ENCODE measurements around the gene MYLK4.

The MYLK4 gene

GRCh38 chr6:2716936-2717700 lies 33.6 kb downstream of the MYLK4 start:
- Histone ChIP-seq H3K36me3 (ENCODE audit: insufficient read depth, low read length) (no peaks in the 10 kb centered on the region), H3K9ac (ENCODE audit: insufficient read length) (no peak overlapping the region), H3K4me3 (no peak overlapping the region), H3K9me3 (ENCODE audit: low read depth, low read length) (no peaks in the 10 kb centered on the region), H3K27ac (no peak overlapping the region)
- TF ChIP-seq POLR2AphosphoS5 (IDR thresholded peaks at IDR 0.05; ENCODE audit: borderline replicate concordance, low read depth, low read length) (no peak), FOXP2 (optimal IDR thresholded peaks at IDR 0.05; ENCODE audit: control extremely low read depth, extremely low read length, insufficient read depth) (no peak), EZH2 (IDR thresholded peaks at IDR 0.05) (no peak)
- no peak for DNase-seq (ENCODE audit: low read depth, low spot score)

- DNase-seq (ENCODE audit: low read depth, low spot score), result no peak
- TF ChIP-seq EZH2 (IDR thresholded peaks at IDR 0.05) (no peak), POLR2AphosphoS5 (IDR thresholded peaks at IDR 0.05; ENCODE audit: borderline replicate concordance, low read depth, low read length) (no peak), FOXP2 (optimal IDR thresholded peaks at IDR 0.05; ENCODE audit: control extremely low read depth, extremely low read length, insufficient read depth) (no peak)
- no peak overlapping the region for H3K4me3 ChIP-seq
- H3K9ac ChIP-seq (ENCODE audit: insufficient read length), result no peak overlapping the region
- H3K36me3 ChIP-seq (ENCODE audit: insufficient read depth, low read length), result no peaks in the 10 kb centered on the region
- no peaks in the 10 kb centered on the region for H3K9me3 ChIP-seq (ENCODE audit: low read depth, low read length)
- H3K27ac ChIP-seq, result no peak overlapping the region
Observed at GRCh38 chr6:2715737-2716136, 35.0 kb downstream of the MYLK4 start.

GRCh38 chr6:2714111-2714895 lies 36.4 kb downstream of the MYLK4 start:
- H3K9me3 ChIP-seq (ENCODE audit: low read depth, low read length), result no peaks in the 10 kb centered on the region
- no peaks in the 10 kb centered on the region for H3K36me3 ChIP-seq (ENCODE audit: insufficient read depth, low read length)
- no peak for DNase-seq (ENCODE audit: low read depth, low spot score)
- TF ChIP-seq EZH2 (IDR thresholded peaks at IDR 0.05) (no peak), FOXP2 (optimal IDR thresholded peaks at IDR 0.05; ENCODE audit: control extremely low read depth, extremely low read length, insufficient read depth) (no peak)
- no peak overlapping the region for H3K27ac ChIP-seq
- no peak overlapping the region for H3K4me3 ChIP-seq
- no peak overlapping the region for H3K9ac ChIP-seq (ENCODE audit: insufficient read length)

GRCh38 chr6:2713473-2714110 lies 37.1 kb downstream of the MYLK4 start:
- H3K4me3 ChIP-seq, result no peak overlapping the region
- H3K9me3 ChIP-seq (ENCODE audit: low read depth, low read length), result no peaks in the 10 kb centered on the region
- H3K36me3 ChIP-seq (ENCODE audit: insufficient read depth, low read length), result no peaks in the 10 kb centered on the region
- no peak for DNase-seq (ENCODE audit: low read depth, low spot score)
- no peak overlapping the region for H3K27ac ChIP-seq
- TF ChIP-seq FOXP2 (optimal IDR thresholded peaks at IDR 0.05; ENCODE audit: control extremely low read depth, extremely low read length, insufficient read depth), result no peak
- TF ChIP-seq EZH2 (IDR thresholded peaks at IDR 0.05), result no peak
- no peak for TF ChIP-seq POLR2AphosphoS5 (IDR thresholded peaks at IDR 0.05; ENCODE audit: borderline replicate concordance, low read depth, low read length)
- no peak overlapping the region for H3K9ac ChIP-seq (ENCODE audit: insufficient read length)

- no peak overlapping the region for H3K9ac ChIP-seq (ENCODE audit: insufficient read length)
- no peak overlapping the region for H3K27ac ChIP-seq
- no peak overlapping the region for H3K4me3 ChIP-seq
- no peak for DNase-seq (ENCODE audit: low read depth, low spot score)
- no peaks in the 10 kb centered on the region for H3K9me3 ChIP-seq (ENCODE audit: low read depth, low read length)
- H3K36me3 ChIP-seq (ENCODE audit: insufficient read depth, low read length), result no peaks in the 10 kb centered on the region
- TF ChIP-seq POLR2AphosphoS5 (IDR thresholded peaks at IDR 0.05; ENCODE audit: borderline replicate concordance, low read depth, low read length), result no peak
- no peak for TF ChIP-seq EZH2 (IDR thresholded peaks at IDR 0.05)
- TF ChIP-seq FOXP2 (optimal IDR thresholded peaks at IDR 0.05; ENCODE audit: control extremely low read depth, extremely low read length, insufficient read depth), result no peak
Observed at GRCh38 chr6:2712102-2712501, 38.6 kb downstream of the MYLK4 start.

GRCh38 chr6:2710412-2710811 lies 40.3 kb downstream of the MYLK4 start:
- no peaks in the 10 kb centered on the region for H3K9me3 ChIP-seq (ENCODE audit: low read depth, low read length)
- no peak overlapping the region for H3K9ac ChIP-seq (ENCODE audit: insufficient read length)
- TF ChIP-seq FOXP2 (optimal IDR thresholded peaks at IDR 0.05; ENCODE audit: control extremely low read depth, extremely low read length, insufficient read depth), result no peak
- TF ChIP-seq POLR2AphosphoS5 (IDR thresholded peaks at IDR 0.05; ENCODE audit: borderline replicate concordance, low read depth, low read length), result no peak
- TF ChIP-seq EZH2 (IDR thresholded peaks at IDR 0.05), result no peak
- no peak overlapping the region for H3K27ac ChIP-seq
- no peaks in the 10 kb centered on the region for H3K36me3 ChIP-seq (ENCODE audit: insufficient read depth, low read length)
- DNase-seq (ENCODE audit: low read depth, low spot score), result no peak
- H3K4me3 ChIP-seq, result no peak overlapping the region

- H3K9me3 ChIP-seq (ENCODE audit: low read depth, low read length), result no peaks in the 10 kb centered on the region
- no peaks in the 10 kb centered on the region for H3K36me3 ChIP-seq (ENCODE audit: insufficient read depth, low read length)
- TF ChIP-seq EZH2 (IDR thresholded peaks at IDR 0.05), result no peak
- TF ChIP-seq POLR2AphosphoS5 (IDR thresholded peaks at IDR 0.05; ENCODE audit: borderline replicate concordance, low read depth, low read length), result no peak
- TF ChIP-seq FOXP2 (optimal IDR thresholded peaks at IDR 0.05; ENCODE audit: control extremely low read depth, extremely low read length, insufficient read depth), result no peak
Observed at GRCh38 chr6:2708456-2708855, 42.3 kb downstream of the MYLK4 start.

GRCh38 chr6:2706558-2706957 lies 44.2 kb downstream of the MYLK4 start:
- no peak for TF ChIP-seq POLR2AphosphoS5 (IDR thresholded peaks at IDR 0.05; ENCODE audit: borderline replicate concordance, low read depth, low read length)

More at GRCh38 chr6:2708456-2708855, 42.3 kb downstream of the MYLK4 start:
- no peak overlapping the region for H3K9ac ChIP-seq (ENCODE audit: insufficient read length)
- DNase-seq (ENCODE audit: low read depth, low spot score), result no peak
- H3K27ac ChIP-seq, result no peak overlapping the region
- no peak overlapping the region for H3K4me3 ChIP-seq

More at GRCh38 chr6:2706558-2706957, 44.2 kb downstream of the MYLK4 start:
- DNase-seq (ENCODE audit: low read depth, low spot score), result no peak
- H3K9ac ChIP-seq (ENCODE audit: insufficient read length), result no peak overlapping the region
- no peak overlapping the region for H3K27ac ChIP-seq
- no peak overlapping the region for H3K4me3 ChIP-seq
- no peaks in the 10 kb centered on the region for H3K9me3 ChIP-seq (ENCODE audit: low read depth, low read length)
- no peaks in the 10 kb centered on the region for H3K36me3 ChIP-seq (ENCODE audit: insufficient read depth, low read length)

All from SK-N-MC (cell line).